Trophoblast cell (in vitro differentiated cells and primary cell): ENCODE measurements around the gene LPAR1.

Experiments
- DNase-seq, 2 donors: peaks; one replicate each; pipeline ENCODE4 v3.0.0-alpha.2; 2016
- H2AFZ ChIP-seq: 2 replicates; pipeline ENCODE4 v1.6.1; 2013; ENCODE audit warnings: low read length, moderate library complexity, mild to moderate bottlenecking; ENCODE audit not compliant: insufficient read depth, poor library complexity
- H2AK5ac ChIP-seq: 2 replicates; pipeline ENCODE4 v1.6.1; 2013; ENCODE audit warnings: mild to moderate bottlenecking, low read length
- H2BK120ac ChIP-seq: 2 replicates; pipeline ENCODE4 v1.6.1; 2013; ENCODE audit warnings: low read length, mild to moderate bottlenecking, moderate library complexity; ENCODE audit not compliant: insufficient read depth, poor library complexity
- H2BK12ac ChIP-seq: 2 replicates; pipeline ENCODE4 v1.6.1; 2013; ENCODE audit warnings: mild to moderate bottlenecking, low read length, moderate library complexity
- H2BK5ac ChIP-seq: 2 replicates; pipeline ENCODE4 v1.6.1; 2013; ENCODE audit warnings: low read length, low read depth, moderate library complexity, mild to moderate bottlenecking; ENCODE audit not compliant: poor library complexity
- H3K14ac ChIP-seq: 2 replicates; pipeline ENCODE4 v1.6.1; 2013; ENCODE audit warnings: mild to moderate bottlenecking, low read length
- H3K18ac ChIP-seq: 2 replicates; pipeline ENCODE4 v1.6.1; 2013; ENCODE audit warnings: mild to moderate bottlenecking, low read length
- H3K23ac ChIP-seq: 2 replicates; pipeline ENCODE4 v1.6.1; 2013; ENCODE audit warnings: low read length
- H3K27ac ChIP-seq: 2 replicates; pipeline ENCODE4 v1.5.1; 2013; ENCODE audit warnings: low read depth, mild to moderate bottlenecking, inconsistent platforms, low read length, moderate library complexity
- H3K27me3 ChIP-seq: 2 replicates; pipeline ENCODE4 v1.6.1; 2013; ENCODE audit warnings: inconsistent platforms, mild to moderate bottlenecking, low read length, moderate library complexity; ENCODE audit not compliant: insufficient read depth
- H3K36me3 ChIP-seq, 2 experiments: 1 replicate in 1 of 2; 2 replicates in 1 of 2; pipeline ENCODE4 v1.6.1; 2013; ENCODE audit warnings: low read length in 2 of 2, mild to moderate bottlenecking in 2 of 2, moderate library complexity in 1 of 2; ENCODE audit not compliant: insufficient read depth in 2 of 2, control insufficient read depth in 1 of 2
- H3K4ac ChIP-seq: 2 replicates; pipeline ENCODE4 v1.6.1; 2013; ENCODE audit warnings: low read depth, mild to moderate bottlenecking, low read length, moderate library complexity
- H3K4me1 ChIP-seq, 2 experiments: 1 replicate in 1 of 2; 2 replicates in 1 of 2; pipeline ENCODE4 v1.6.1; 2013; ENCODE audit warnings: low read length in 2 of 2, mild to moderate bottlenecking in 2 of 2, moderate library complexity in 1 of 2; ENCODE audit not compliant: insufficient read depth in 2 of 2, control insufficient read depth in 1 of 2
- H3K4me2 ChIP-seq: 2 replicates; pipeline ENCODE4 v1.6.1; 2013; ENCODE audit warnings: inconsistent platforms, mild to moderate bottlenecking, low read length, moderate library complexity
- H3K4me3 ChIP-seq: 2 replicates; pipeline ENCODE4 v1.5.1; 2013; ENCODE audit warnings: mild to moderate bottlenecking, low read depth, low read length, inconsistent platforms
- H3K79me1 ChIP-seq: one replicate; pipeline ENCODE4 v1.6.1; 2013; ENCODE audit warnings: low read length
- H3K79me2 ChIP-seq: 2 replicates; pipeline ENCODE4 v1.6.1; 2013; ENCODE audit warnings: low read length, mild to moderate bottlenecking; ENCODE audit not compliant: control insufficient read depth, insufficient read depth, poor library complexity
- H3K9ac ChIP-seq: 2 replicates; pipeline ENCODE4 v1.6.1; 2013; ENCODE audit warnings: mild to moderate bottlenecking, low read length
- H3K9me3 ChIP-seq: 2 replicates; pipeline ENCODE4 v1.6.1; 2013; ENCODE audit warnings: low read depth, mild to moderate bottlenecking, control low read depth, inconsistent platforms, low read length; ENCODE audit not compliant: insufficient read depth
- H4K12ac ChIP-seq: 2 replicates; pipeline ENCODE4 v1.6.1; 2013; ENCODE audit warnings: low read depth, mild to moderate bottlenecking, low read length, moderate library complexity
- H4K8ac ChIP-seq: 2 replicates; pipeline ENCODE4 v1.6.1; 2013; ENCODE audit warnings: low read depth, mild to moderate bottlenecking, low read length, moderate library complexity
- H4K91ac ChIP-seq: one replicate; pipeline ENCODE4 v1.6.1; 2013; ENCODE audit warnings: low read depth, mild to moderate bottlenecking, low read length, moderate library complexity
- WGBS: extraction: QIAGEN DNeasy Blood & Tissue Kit; methylation state at CpG from one replicate; pipeline ENCODE4 v1.1.7; 2013; ENCODE audit warnings: missing lambda C conversion rate; ENCODE audit not compliant: insufficient read length, insufficient coverage; ENCODE audit errors: extremely low coverage; 5-methylcytosine and 5-hydroxymethylcytosine counted together

The LPAR1 gene

DNA sequence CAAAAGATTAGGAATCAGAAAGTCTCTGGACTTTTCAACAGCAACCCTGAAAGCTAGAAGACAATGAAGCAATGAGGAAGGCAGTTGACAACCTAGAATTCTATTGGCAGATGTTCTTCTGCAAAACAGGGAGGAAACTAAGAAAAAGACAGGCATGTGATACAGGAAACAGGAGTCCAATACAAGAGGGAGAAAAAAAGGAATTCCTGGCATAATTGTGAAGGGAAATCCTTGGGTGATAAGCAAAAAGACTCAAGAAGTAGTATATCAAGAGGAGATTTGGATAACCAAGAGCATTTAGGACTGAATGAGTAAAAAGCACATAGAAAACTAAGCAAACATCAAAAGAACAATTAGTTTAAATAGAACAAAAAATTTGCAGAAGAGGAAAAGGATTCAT lies 58.6 kb downstream of the LPAR1 start:
- Histone ChIP-seq H3K9me3 (no peaks in the 10 kb centered on the region), H3K79me2 (no peaks in the 10 kb centered on the region), H3K23ac (no peak overlapping the region), H2BK12ac (no peak overlapping the region), H3K14ac (no peak overlapping the region), H4K91ac (no peak overlapping the region), H3K18ac (no peak overlapping the region), H3K27me3 (no peaks in the 10 kb centered on the region), H2BK120ac (no peak overlapping the region), H2BK5ac (no peak overlapping the region), H3K79me1 (no peaks in the 10 kb centered on the region), H2AK5ac (no peak overlapping the region), H4K12ac (no peak overlapping the region), H3K27ac (no peak overlapping the region), H3K4me2 (no peak overlapping the region), H3K9ac (no peak overlapping the region), H4K8ac (no peak overlapping the region), H3K4ac (no peak overlapping the region), H3K36me3 (no peaks in the 10 kb centered on the region), H3K4me1 (no peaks in the 10 kb centered on the region), H3K4me3 (no peak overlapping the region), H2AFZ (no peak overlapping the region)
- no peak for DNase-seq

- no peak overlapping the region for H2BK120ac ChIP-seq
- no peak overlapping the region for H3K4ac ChIP-seq
- no peaks in the 10 kb centered on the region for H3K79me2 ChIP-seq
- H4K91ac ChIP-seq = no peak overlapping the region
- H4K12ac ChIP-seq = no peak overlapping the region
- H3K79me1 ChIP-seq = no peaks in the 10 kb centered on the region
- H3K14ac ChIP-seq = no peak overlapping the region
- H3K36me3 ChIP-seq = no peaks in the 10 kb centered on the region
- H3K9ac ChIP-seq = no peak overlapping the region
- no peak overlapping the region for H2BK12ac ChIP-seq
- WGBS = no CpG with 5 or more reads among the region's 3 CpGs
- no peak overlapping the region for H3K4me2 ChIP-seq
- H3K23ac ChIP-seq = no peak overlapping the region
- no peak overlapping the region for H2AK5ac ChIP-seq
- H3K4me3 ChIP-seq = no peak overlapping the region
- H3K9me3 ChIP-seq = no peaks in the 10 kb centered on the region
- no peaks in the 10 kb centered on the region for H3K27me3 ChIP-seq
- peak in 1 of 2 donors; percentile 16 for DNase-seq
- H2AFZ ChIP-seq = no peak overlapping the region
- no peaks in the 10 kb centered on the region for H3K4me1 ChIP-seq
- H3K18ac ChIP-seq = no peak overlapping the region
- no peak overlapping the region for H4K8ac ChIP-seq
- H2BK5ac ChIP-seq = no peak overlapping the region
- no peak overlapping the region for H3K27ac ChIP-seq
Observed at GRCh38 chr9:110978516-110978915, 59.8 kb downstream of the LPAR1 start.

DNA sequence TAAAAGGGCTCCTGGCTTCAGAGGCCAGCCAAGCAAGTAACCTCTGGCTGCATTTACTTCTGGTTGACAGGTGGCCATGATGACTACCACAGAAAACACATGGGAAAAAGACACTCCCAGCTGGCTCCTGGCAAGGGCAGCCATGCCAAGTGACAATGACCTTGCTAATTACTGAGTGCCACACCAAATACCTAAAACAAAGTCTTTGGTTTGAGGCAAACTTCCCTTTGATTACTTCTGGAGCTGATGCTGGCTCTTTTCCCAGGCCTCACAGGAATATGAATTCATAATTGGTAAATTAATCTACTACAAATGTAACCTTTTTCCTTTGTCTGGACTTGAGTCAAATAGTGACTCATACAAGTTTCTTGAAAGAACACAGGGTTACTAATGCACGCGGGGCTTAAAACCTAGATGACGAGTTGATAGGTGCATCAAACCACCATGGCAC lies 61.0 kb downstream of the LPAR1 start:
- no peak for DNase-seq
- Histone ChIP-seq H3K79me2 (no peaks in the 10 kb centered on the region), H3K36me3 (no peaks in the 10 kb centered on the region), H3K27ac (no peak overlapping the region), H4K91ac (no peak overlapping the region), H3K79me1 (no peaks in the 10 kb centered on the region), H3K9me3 (no peaks in the 10 kb centered on the region), H2BK12ac (no peak overlapping the region), H2AFZ (no peak overlapping the region), H3K23ac (no peak overlapping the region), H3K4me3 (no peak overlapping the region), H3K4me2 (no peak overlapping the region), H3K27me3 (no peaks in the 10 kb centered on the region), H4K12ac (no peak overlapping the region), H3K4ac (no peak overlapping the region), H3K14ac (no peak overlapping the region), H4K8ac (no peak overlapping the region), H2BK5ac (no peak overlapping the region), H2AK5ac (no peak overlapping the region), H3K4me1 (no peaks in the 10 kb centered on the region), H2BK120ac (no peak overlapping the region), H3K9ac (no peak overlapping the region), H3K18ac (no peak overlapping the region)
- no CpG with 5 or more reads among the region's 3 CpGs for WGBS

DNA sequence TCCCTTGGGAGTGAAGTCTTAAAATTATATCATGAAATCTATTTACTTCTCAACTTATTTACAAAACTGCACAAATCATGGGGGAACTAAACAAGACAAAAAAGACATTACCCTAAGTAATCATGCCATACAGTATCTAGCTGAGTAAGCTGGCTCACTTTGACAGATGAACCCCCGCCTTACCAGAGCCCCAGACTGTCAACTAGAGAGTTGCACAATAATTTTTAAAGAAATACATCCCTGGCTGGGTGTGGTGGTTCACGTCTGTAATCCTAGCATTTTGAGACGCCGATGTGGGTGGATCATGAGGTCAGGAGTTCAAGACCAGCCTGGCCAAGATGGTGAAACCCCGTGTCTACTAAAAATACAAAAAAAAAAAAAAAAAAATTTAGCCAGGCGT lies 62.3 kb downstream of the LPAR1 start:
- no peak overlapping the region for H3K23ac ChIP-seq
- DNase-seq = no peak
- H3K36me3 ChIP-seq = no peaks in the 10 kb centered on the region
- H2BK120ac ChIP-seq = no peak overlapping the region
- H3K27ac ChIP-seq = no peak overlapping the region
- H3K9ac ChIP-seq = no peak overlapping the region
- no peak overlapping the region for H4K12ac ChIP-seq
- no peak overlapping the region for H2BK5ac ChIP-seq
- no CpG with 5 or more reads among the region's 6 CpGs for WGBS
- no peaks in the 10 kb centered on the region for H3K79me2 ChIP-seq
- no peak overlapping the region for H2AK5ac ChIP-seq
- H3K4me2 ChIP-seq = no peak overlapping the region
- H3K27me3 ChIP-seq = no peaks in the 10 kb centered on the region
- no peak overlapping the region for H2AFZ ChIP-seq
- no peak overlapping the region for H2BK12ac ChIP-seq
- H3K14ac ChIP-seq = no peak overlapping the region
- H3K79me1 ChIP-seq = no peaks in the 10 kb centered on the region
- H3K4ac ChIP-seq = no peak overlapping the region
- H3K9me3 ChIP-seq = no peaks in the 10 kb centered on the region
- no peak overlapping the region for H4K8ac ChIP-seq
- no peak overlapping the region for H4K91ac ChIP-seq
- no peak overlapping the region for H3K18ac ChIP-seq
- no peak overlapping the region for H3K4me3 ChIP-seq
- no peaks in the 10 kb centered on the region for H3K4me1 ChIP-seq
